ENCODE results near the gene AHCYL2.
"Not testable (repeated sequence)": the region's sequence is repeated elsewhere in the genome, so short reads cannot be mapped to it uniquely, and the experiment has no call there.

DNA sequence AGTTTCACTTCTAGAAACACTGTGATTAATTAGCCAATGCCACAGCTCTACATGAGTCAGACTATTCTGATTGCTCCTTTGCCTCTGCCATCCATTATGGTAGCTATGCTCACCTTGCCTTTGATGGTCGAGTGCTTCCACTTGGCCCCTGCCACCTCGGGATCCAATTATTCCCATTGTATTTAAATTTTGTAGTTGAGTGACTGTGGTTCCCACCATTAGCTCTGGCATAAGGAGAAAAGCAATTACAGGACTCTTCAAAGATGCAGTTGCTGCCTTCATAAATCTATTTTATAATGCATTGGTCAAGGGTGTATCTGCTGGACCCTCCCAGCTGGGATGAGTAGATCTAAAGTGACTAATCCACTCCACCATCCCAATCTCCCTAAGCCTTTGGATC, 223.8 kb downstream of the AHCYL2 start:
- not testable (repeated sequence) for TF ChIP-seq HDGF (IDR thresholded peaks at IDR 0.05; ENCODE audit: borderline replicate concordance); SUZ12 (IDR thresholded peaks at IDR 0.05); BHLHE40 (IDR thresholded peaks at IDR 0.05; ENCODE audit: borderline replicate concordance); SP1 (IDR thresholded peaks at IDR 0.05)

All from HEK293T (cell line).